ENCODE data around the gene PARD6G. TPM values are rescaled to one million over a fixed set of nuclear protein-coding genes. Genes with fewer than 3 reads are reported as not detected.
"Not testable (repeated sequence)": the region's sequence is repeated elsewhere in the genome, so short reads cannot be mapped to it uniquely, and the experiment has no call there.

The PARD6G gene
- total RNA-seq = under 1 TPM; 0.25 to 0.34 TPM
- polyA plus RNA-seq = under 1 TPM in 2 of 3 donors, not detected in 1; 0.13 to 0.16 TPM
- 0 to 0.37 (median 0.15) reads per million in 6 experiments for total RNA-seq

DNA sequence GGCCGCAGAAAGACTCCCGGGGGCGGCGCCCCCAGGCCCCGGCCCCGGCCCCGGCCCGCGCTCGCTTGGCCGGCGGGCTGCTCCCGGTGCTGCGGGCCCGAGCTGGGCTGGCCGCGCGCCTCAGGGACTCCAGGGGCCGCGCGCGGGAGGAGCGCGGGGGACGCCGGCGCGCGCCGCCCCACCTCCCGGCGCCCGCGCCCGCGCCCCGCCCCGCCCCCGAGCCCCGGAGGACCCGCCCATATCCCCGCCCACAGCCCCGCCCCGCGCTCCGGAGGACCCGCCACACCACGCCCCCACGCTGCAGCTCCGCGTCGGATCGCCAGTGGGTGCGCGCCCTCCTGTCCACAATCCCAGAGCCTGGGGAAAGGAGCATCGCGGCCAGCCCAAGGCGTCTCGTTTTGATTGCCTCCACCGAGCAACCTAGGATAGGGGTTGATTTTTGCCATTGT lies at the start of gene PARD6G:
TSS of gene PARD6G (minus strand) at position 122 of the 449 bp plus-strand sequence. CDS start 166 bp downstream, outside the sequence.
- H3K36me3 Mint-ChIP-seq = no peaks in the 10 kb centered on the region
- H3K4me1 Mint-ChIP-seq = peaks cover 0 to 12% (median 5%) of the 10 kb centered on the region in 4 donors
- DNase-seq (peak in 9 of 10 donors; percentile 32 to 72 (median 47)), ATAC-seq (peak; percentile 77 to 82)
- H3K4me3 Mint-ChIP-seq = peak within 1 kb of the TSS; percentile 39 to 70 (median 68)
- H3K9me3 Mint-ChIP-seq = no peaks in the 10 kb centered on the region
- no peak within 1 kb of the TSS for H3K27ac Mint-ChIP-seq
- POLR2A ChIA-PET = no interaction called here
- peaks cover 20 to 51% (median 30%) of the 10 kb centered on the region in 5 donors for H3K27me3 Mint-ChIP-seq

GRCh38 chr18:80262241-80263033 lies 15.1 kb upstream of the PARD6G start:
- H3K4me1 Mint-ChIP-seq, H3K27ac Mint-ChIP-seq, H3K9me3 Mint-ChIP-seq, H3K27me3 Mint-ChIP-seq, H3K36me3 Mint-ChIP-seq, POLR2A ChIA-PET: not testable (repeated sequence)
- DNase-seq = peak in 7 of 10 donors; percentile 9 to 42 (median 30)
- peak in 1 of 2 donors; percentile 49 for ATAC-seq
- peak overlapping the region in 1 of 10 donors; percentile 28 for H3K4me3 Mint-ChIP-seq

DNA sequence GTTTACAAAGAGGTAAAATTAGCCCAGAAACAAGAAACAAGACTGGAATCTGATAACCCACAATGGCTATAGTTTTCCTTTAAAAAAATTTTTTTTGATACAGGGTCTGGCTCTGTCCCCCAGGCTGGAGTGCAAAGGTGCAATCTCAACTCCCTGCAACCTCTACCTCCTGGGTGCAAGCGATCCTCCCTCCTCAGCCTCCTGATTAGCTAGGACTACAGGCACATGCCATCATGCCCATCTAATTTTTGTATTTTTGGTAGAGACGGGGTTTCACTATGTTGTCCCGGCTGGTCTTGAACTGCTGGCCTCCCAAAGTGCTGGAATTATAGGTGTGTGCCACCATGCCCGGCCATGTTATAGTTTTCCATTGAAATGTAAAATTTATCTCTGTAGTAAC lies 12.3 kb upstream of the PARD6G start:
- DNase-seq (no peak), ATAC-seq (no peak)
- H3K36me3 Mint-ChIP-seq = no peaks in the 10 kb centered on the region
- peaks cover 5 to 15% (median 12%) of the 10 kb centered on the region in 5 donors for H3K27me3 Mint-ChIP-seq
- no peak overlapping the region for H3K27ac Mint-ChIP-seq
- no peaks in the 10 kb centered on the region for H3K9me3 Mint-ChIP-seq
- H3K4me1 Mint-ChIP-seq = no peaks in the 10 kb centered on the region
- H3K4me3 Mint-ChIP-seq = no peak overlapping the region
- POLR2A ChIA-PET = no interaction called here

DNA sequence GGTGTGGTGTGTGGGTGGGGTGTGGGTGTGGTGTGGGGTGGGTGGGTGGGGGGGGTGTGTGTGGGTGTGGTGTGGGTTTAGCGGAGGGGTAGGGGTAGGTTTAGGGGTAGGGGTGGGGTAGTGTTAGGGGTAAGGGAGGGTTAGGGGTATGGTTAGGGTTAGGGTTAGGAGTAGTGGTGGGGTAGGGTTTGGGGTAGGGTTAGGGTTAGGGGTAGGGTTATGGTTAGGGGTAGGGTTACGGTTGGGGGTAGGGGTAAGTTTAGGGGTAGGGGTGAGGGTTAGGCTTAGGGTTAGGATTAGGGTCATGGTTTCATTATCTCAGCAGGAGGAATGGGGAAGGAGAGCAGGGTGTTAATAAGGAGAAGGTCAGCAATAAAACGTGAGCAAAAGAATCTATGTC lies 11.3 kb upstream of the PARD6G start:
- Mint-ChIP-seq H3K27ac (no peak overlapping the region), H3K4me1 (no peaks in the 10 kb centered on the region), H3K9me3 (no peaks in the 10 kb centered on the region), H3K36me3 (no peaks in the 10 kb centered on the region), H3K4me3 (no peak overlapping the region), H3K27me3 (peaks cover 5 to 17% (median 12%) of the 10 kb centered on the region in 5 donors)
- no peak for DNase-seq
- POLR2A ChIA-PET = no interaction called here
- no peak for ATAC-seq

- H3K9me3 Mint-ChIP-seq, H3K27ac Mint-ChIP-seq, H3K4me3 Mint-ChIP-seq, H3K36me3 Mint-ChIP-seq, H3K4me1 Mint-ChIP-seq, POLR2A ChIA-PET, ATAC-seq: not testable (repeated sequence)
- peak in 9 of 10 donors; percentile 19 to 72 (median 47) for DNase-seq
- H3K27me3 Mint-ChIP-seq = peaks cover 5 to 23% (median 12%) of the 10 kb centered on the region in 5 donors
These were observed 10.5 kb upstream of the PARD6G start for GRCh38 chr18:80257579-80258543.

DNA sequence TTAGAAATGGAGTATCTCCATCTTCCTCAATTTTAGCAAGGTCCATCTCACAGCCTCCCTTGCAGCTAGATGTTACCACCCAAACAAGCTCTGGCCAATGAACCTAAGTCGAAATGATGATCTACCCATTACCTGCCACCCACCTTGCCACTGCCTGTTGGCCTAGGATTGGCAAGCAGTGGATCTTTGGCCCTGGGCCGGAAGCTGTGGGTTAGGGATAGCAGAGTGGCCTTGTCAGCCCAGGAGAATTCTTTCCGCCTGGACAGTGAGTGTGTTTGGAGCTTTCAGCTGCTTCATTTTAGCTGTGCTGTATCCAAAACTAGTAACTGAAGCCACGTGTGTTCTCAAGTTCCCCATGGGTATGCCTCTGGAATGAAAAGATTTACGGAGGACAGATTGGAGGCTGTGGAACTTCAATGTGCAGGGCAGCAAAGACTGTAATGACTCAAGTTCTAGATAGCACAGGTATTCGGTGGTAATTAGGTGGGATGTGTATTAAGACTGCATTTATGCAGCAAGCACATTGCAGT lies 7.7 kb upstream of the PARD6G start:
- Mint-ChIP-seq H3K4me1 (peaks cover 0 to 2% (median 0%) of the 10 kb centered on the region in 4 donors), H3K9me3 (no peaks in the 10 kb centered on the region), H3K36me3 (no peaks in the 10 kb centered on the region), H3K27ac (peak overlapping the region in 1 of 10 donors; percentile 44), H3K4me3 (no peak overlapping the region), H3K27me3 (peaks cover 5 to 26% (median 12%) of the 10 kb centered on the region in 5 donors)
- ATAC-seq (no peak), DNase-seq (no peak)
- POLR2A ChIA-PET = no interaction called here

GRCh38 chr18:80253871-80254492 lies 6.7 kb upstream of the PARD6G start:
- no peaks in the 10 kb centered on the region for H3K36me3 Mint-ChIP-seq
- POLR2A ChIA-PET = no interaction called here
- peaks cover 0 to 2% (median 0%) of the 10 kb centered on the region in 4 donors for H3K4me1 Mint-ChIP-seq
- DNase-seq = peak in 4 of 10 donors; percentile 17 to 31 (median 22)
- H3K27me3 Mint-ChIP-seq = peaks cover 4 to 37% (median 10%) of the 10 kb centered on the region in 5 donors
- no peaks in the 10 kb centered on the region for H3K9me3 Mint-ChIP-seq
- no peak overlapping the region for H3K4me3 Mint-ChIP-seq
- peak in 1 of 2 donors; percentile 73 for ATAC-seq
- peak overlapping the region in 1 of 10 donors; percentile 43 for H3K27ac Mint-ChIP-seq

DNA sequence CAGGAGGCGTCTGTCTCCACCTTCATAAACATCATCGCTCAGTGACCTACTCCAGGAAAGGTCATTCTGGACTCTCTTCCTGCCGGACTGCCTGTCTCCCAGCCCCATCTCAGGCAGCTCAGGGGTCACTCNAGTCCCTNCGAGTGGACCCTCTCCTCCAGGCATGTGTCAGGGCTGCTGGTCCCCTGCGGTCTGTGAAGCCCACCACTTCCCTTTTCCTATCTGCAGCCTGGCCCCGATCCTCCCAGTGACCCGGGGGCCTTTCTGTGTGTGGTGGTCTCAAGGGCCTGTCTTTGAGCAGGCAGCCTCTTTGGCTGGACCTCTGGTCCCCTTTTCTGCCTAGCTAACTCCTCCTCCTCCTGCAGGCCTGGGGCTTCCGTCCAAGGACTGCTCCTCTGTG lies 5.9 kb upstream of the PARD6G start:
- POLR2A ChIA-PET = no interaction called here
- Mint-ChIP-seq H3K4me3 (no peak overlapping the region), H3K4me1 (peaks cover 0 to 2% (median 0%) of the 10 kb centered on the region in 4 donors), H3K9me3 (no peaks in the 10 kb centered on the region), H3K27ac (peak overlapping the region in 1 of 10 donors; percentile 9), H3K27me3 (peaks cover 4 to 37% (median 10%) of the 10 kb centered on the region in 5 donors), H3K36me3 (no peaks in the 10 kb centered on the region)
- DNase-seq (no peak), ATAC-seq (no peak)

DNA sequence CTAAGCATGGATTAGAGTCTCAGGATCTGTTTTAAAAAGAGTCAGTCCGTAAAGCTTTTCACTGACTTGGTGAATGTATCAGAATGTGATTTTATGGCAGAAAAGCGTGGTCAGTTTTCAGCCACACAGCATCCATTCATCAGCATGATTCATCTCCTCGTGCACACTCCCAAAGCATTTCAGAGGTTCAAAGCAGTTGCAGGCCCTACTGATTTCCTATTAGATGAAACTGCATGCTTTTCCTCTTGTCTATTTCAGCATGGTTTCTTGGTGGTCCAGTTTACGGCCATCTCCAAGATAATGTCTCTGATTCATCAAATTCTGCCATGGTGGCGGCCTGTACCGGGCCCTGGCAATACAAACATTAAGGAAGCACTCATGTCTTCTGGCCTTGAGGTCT lies 4.8 kb upstream of the PARD6G start:
- H3K4me1 Mint-ChIP-seq = peaks cover 0 to 4% (median 3%) of the 10 kb centered on the region in 4 donors
- POLR2A ChIA-PET = no interaction called here

GRCh38 chr18:80251700-80252099 lies 4.4 kb upstream of the PARD6G start:
- POLR2A ChIA-PET = no interaction called here
- Mint-ChIP-seq H3K27ac (no peak overlapping the region), H3K9me3 (no peaks in the 10 kb centered on the region), H3K27me3 (peaks cover 4 to 27% (median 8%) of the 10 kb centered on the region in 5 donors), H3K36me3 (no peaks in the 10 kb centered on the region), H3K4me1 (peaks cover 0 to 4% (median 3%) of the 10 kb centered on the region in 4 donors), H3K4me3 (no peak overlapping the region)
- DNase-seq (no peak), ATAC-seq (no peak)

More for the DNA sequence above, 4.8 kb upstream of the PARD6G start:
- Mint-ChIP-seq H3K36me3 (no peaks in the 10 kb centered on the region), H3K27ac (no peak overlapping the region), H3K9me3 (no peaks in the 10 kb centered on the region), H3K4me3 (no peak overlapping the region), H3K27me3 (peaks cover 4 to 31% (median 12%) of the 10 kb centered on the region in 5 donors)
- ATAC-seq (no peak), DNase-seq (no peak)

DNA sequence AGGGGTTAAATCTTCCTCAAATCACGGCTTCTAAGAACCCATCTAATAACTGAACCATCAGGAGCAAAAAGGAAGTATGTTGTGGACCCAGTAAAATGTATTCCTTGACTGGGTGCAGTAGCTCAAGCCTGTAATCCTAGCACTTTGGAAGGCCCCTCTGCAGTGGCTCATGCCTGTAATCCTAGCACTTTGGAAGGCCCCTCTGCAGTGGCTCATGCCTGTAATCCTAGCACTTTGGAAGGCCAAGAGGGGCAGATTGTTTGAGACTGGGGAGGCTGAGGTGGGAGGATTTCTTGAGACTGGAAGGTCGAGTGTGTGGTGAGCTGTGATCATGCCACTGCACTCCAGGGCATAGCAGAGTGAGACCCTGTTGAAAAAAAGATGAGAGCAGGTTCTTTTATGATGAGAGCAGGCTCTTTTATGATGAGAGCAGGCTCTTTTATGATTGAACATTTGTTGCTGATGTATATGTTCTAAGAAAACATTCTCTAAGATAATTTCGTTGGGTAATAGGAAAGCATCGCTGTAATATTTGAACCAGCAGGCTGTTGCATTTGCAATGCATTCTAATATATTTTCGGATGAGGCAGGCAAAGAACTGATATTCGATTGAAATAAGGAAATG lies 3.5 kb upstream of the PARD6G start:
- Mint-ChIP-seq H3K4me1 (peaks cover 0 to 8% (median 4%) of the 10 kb centered on the region in 4 donors), H3K27ac (no peak overlapping the region), H3K9me3 (no peaks in the 10 kb centered on the region), H3K36me3 (no peaks in the 10 kb centered on the region), H3K4me3 (no peak overlapping the region), H3K27me3 (peaks cover 7 to 26% (median 8%) of the 10 kb centered on the region in 5 donors)
- ATAC-seq (no peak), DNase-seq (no peak)
- POLR2A ChIA-PET = interaction anchor here (0.6 kb wide), 1 partner anchor 299 kb away, joined by 3 read pairs; no protein-coding TSS in a partner anchor
